GM19452 (cell line): Measurements from ENCODE around the gene MERTK.
A peak's percentile ranks its signal among the peaks of the same experiment; 100 is the strongest.
"Not testable (repeated sequence)": the region's sequence is repeated elsewhere in the genome, so short reads cannot be mapped to it uniquely, and the experiment has no call there.

Experiments
- ATAC-seq: cut with Tn5 transposase; IDR thresholded peaks from one replicate; pipeline ENCODE4 v1.9.1; 2021; ENCODE audit not compliant: unreplicated experiment

MERTK gene

DNA sequence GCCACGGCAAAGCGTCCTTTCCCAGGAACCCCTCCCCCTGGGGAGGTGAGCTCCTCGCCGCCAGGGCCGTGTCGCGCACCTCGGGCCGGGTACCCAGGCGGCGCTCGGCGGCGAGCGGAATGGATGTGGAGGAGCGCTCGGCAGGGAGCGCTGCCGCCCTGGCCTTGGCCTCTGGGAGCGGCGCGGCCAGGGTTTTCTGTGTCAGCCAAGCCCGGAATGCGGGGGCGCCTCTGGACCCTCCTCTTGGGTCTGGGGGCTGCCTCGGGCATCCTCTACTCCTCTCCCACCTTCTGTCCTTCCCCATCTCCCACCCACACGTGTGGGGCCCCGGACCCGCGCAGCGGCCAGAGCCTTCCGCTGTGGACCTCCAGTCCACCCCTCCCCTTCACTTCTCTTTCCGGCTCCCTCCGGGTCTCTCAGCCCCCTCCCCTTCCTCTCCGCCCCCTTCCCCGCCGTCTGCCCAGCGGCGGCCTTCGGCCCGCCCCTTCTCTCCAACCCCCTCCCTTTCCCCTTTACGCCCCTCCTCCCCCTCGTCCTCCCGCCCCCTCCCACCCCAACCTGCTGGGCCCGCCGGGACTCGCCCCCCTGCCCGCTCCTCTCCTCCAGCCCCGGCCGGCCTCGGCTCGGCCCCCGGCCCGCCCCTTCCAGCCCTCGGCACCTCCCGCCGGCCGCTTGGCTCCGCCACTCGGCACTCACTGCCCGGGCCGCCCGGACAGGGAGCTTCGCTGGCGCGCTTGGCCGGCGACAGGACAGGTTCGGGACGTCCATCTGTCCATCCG is at the start of gene MERTK:
Gene MERTK, plus strand, starts transcription at position 684 of the 779 bp plus-strand sequence. CDS start 129 bp downstream, outside the sequence.
- peak; percentile 70 for ATAC-seq

GRCh38 chr2:111850646-111851045 is 47.8 kb upstream of the MERTK start:
- ATAC-seq = not testable (repeated sequence)

DNA sequence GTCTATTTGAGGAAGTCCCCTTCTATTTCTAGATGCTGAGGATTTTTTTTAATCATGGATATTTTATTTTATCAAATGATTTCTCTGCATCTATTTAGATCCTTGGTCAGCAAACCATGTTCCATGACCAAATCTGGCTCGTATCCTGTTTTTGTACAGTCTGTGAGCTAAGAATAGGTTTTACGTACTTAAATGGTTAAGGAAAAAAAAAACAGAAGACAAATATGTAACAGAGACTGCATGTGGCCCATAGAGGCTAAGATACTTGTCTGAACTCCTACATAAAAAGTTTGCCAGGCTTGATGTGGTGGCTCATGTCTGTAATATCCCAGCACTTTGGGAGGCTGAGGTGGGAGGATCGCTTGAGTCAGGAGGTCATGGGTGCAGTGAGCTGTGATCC is 45.9 kb upstream of the MERTK start:
- ATAC-seq = not testable (repeated sequence)

- ATAC-seq = not testable (repeated sequence)
These were observed 38.4 kb upstream of the MERTK start for GRCh38 chr2:111860005-111860404.

GRCh38 chr2:111865124-111865523 is 33.3 kb upstream of the MERTK start:
- ATAC-seq = not testable (repeated sequence)

- not testable (repeated sequence) for ATAC-seq
These were observed 25.6 kb upstream of the MERTK start for GRCh38 chr2:111872806-111873205.

- ATAC-seq = peak; percentile 85
These were observed 14.5 kb upstream of the MERTK start, which contains the start of gene ANAPC1 for GRCh38 chr2:111883661-111884591. TSS of gene ANAPC1 (minus strand) at chr2:111884193. CDS start at chr2:111880825, 3,368 bp downstream.

DNA sequence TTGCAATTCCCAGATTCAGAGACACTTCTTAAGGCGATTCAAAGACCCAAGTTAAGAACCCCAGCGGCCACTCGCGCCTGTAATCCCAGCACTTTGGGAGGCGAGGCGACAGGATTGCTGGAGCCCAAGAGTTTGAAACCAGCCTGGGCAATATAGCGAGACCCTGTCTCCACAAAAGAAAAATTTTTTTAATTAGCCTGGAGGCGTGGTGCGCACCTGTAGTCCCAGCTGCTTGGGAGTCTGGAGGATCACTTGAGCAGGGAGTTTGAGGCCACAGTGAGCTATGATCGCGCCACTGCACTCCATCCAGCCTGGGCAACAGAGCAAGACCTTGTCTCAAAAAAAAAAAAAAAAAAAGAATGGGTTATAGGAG is 13.8 kb upstream of the MERTK start:
- peak; percentile 22 for ATAC-seq

DNA sequence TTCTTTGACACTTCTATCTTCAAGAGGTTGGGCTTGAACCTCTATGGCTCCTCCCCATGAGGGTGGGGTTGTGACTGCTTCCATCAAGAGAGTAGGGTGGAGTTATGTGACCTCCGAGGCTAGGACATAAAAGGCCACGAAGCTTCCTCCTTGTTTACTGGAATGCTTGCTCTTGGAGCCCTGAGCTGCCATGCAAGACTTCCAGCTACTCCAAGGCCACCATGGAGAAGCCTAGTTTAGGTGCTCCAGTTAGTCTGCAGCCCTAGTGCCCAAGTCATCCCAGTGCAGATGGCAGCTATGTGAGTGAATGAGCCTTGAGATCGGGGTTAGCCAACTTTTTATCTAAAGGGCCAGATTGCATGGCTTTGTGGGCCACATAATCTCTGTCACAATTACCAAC is 2.4 kb upstream of the MERTK start:
- no peak for ATAC-seq

- ATAC-seq = no peak
These were observed 1.8 kb upstream of the MERTK start for GRCh38 chr2:111896576-111896975.

DNA sequence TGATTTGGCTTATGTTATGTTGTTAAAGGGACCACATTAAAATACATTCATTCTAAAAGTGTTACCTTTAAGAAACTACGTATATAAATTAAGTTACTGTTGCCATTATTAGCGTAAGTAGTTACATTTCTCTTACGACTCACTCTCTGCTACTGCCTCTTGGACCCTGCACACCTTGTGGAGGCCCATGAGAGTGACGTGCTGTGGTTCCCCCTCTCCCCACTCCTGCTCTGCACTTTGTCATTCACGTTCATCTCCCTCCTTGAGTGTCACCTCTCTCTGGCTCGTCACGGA is 830 bp upstream of the MERTK start:
- ATAC-seq = no peak

DNA sequence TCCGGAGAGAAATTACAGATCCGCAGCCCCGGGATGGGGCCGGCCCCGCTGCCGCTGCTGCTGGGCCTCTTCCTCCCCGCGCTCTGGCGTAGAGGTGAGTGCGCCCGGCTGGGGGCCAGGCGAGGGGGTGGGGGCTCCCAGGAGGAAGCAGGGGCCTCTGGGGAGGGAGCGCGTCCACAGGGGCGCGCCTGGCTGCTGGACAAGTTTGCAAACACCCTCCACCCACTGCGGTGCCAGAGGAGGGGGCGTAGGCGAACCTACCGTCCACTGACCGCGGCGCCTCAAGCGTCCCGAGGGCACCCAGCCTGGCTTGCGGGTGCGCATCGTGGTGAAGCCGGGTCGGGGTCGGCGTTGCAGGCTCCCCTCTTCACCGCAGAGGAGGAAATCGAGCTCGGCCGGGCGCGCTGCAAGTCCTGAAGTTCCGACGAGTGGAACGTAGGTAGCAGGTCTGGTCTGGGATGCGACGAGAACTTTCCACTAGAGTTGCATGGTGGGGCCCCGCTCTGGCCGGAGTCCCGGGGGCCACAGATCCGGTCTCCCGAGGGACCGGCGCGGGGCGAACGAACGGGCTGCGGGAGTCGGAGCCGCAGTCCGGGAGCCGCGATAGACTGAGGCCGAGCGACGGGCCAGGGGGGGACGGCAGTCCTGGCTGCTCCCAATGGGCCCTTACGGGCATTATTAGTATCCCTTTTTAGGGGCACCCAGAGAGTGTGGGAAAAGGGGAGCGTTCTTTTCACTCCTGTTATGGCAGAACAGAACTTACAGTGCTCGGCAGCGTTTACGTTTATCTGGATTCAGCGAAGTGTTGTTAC is 502 bp downstream of the MERTK start:
- no peak for ATAC-seq

GRCh38 chr2:111900859-111901258 is 2.5 kb downstream of the MERTK start:
- ATAC-seq = no peak

DNA sequence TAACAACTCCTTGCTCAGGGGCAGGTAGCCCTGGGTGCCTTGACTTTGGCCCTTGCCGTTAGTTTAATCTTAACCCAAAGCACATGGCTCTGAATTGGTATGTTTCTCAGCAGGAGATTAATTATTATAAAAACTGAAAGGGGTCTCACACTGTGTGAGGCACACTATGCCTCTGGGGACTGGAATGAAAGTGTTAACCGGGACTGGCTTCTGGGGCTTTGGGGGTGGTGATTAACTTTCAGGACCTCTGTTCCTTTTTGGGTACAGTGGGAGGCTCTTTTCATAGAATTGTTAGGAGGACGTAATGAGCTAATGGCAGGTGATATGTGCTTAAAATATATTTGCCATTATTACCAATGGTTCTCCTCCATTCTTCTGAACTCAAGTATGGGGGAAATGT is 5.1 kb downstream of the MERTK start:
- no peak for ATAC-seq

DNA sequence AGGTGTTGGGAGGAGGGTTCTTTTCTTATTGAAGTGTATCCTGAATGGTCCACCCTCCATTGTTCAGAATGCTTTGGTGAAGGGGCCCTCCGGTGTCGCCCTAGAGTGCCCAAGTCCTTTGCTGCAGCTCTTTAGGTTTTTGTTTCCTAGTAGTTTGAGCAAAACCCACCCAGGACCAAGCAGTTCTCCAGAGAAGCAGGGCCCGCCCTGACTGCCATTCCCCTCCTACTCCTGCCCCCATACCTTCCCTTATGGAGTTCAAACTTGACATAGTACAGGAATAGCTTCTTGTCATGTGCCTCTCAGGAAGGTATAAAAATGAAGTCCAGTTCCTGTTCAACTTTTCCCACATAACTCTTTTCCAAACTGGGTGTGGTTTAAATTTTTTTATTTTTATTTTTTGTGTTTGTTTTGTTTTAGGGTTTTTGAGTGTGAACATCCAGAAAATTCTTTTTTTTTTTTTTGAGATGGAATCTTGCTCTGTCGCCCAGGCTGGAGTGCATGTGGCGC is 5.6 kb downstream of the MERTK start:
- no peak for ATAC-seq

DNA sequence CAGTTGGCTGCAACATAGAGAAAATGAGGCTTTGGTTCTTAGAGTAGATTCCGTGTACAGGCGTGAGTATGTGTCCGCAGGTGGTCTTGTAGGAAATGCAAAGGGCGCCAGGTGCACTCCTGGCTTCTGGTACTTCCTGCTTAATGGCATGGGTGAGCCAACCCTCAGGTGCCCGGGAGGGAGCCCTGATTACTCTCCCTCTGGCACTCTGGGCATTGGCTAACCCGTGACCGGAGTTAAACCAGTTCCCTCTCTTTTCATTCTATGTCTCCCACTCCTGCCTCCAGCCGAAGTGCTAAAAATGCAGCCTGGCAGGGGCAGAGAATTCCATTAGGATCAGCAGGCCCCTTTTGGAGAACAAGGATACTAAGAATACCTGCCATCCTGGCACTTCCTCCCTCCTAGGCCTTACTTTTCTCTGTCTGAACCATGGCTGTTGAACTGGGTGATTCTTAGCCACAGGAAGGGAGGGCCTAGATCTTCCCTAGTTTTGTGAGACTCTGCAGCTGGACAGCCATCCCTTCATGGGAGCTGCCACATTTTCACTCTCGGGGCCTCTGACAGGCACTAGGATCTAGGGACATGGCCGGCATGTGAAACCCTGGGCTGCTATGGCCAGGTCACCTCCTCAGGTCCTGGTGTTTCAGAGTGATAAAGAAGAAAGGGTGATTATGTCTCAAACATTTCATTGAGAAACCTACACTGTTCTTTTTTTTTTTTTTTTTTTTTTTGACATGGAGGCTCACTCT is 6.5 kb downstream of the MERTK start:
- ATAC-seq = no peak

DNA sequence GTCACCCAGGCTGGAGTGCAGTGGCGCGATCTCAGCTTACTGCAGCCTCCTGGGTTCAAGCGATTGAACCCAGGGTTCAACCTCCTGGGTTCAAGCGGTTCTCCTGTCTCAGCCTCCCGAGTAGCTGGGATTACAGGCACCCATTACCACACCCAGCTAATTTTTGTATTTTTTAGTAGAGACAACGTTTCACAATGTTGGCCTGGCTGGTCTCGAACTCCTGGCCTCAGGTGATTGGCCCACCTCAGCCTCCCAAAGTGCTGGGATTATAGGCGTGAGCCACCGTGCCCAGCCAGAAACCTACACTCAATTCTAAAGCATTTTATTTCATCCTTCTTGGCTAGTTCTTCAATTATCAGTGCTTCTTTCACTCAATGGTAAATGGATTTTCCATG is 7.1 kb downstream of the MERTK start:
- not testable (repeated sequence) for ATAC-seq

DNA sequence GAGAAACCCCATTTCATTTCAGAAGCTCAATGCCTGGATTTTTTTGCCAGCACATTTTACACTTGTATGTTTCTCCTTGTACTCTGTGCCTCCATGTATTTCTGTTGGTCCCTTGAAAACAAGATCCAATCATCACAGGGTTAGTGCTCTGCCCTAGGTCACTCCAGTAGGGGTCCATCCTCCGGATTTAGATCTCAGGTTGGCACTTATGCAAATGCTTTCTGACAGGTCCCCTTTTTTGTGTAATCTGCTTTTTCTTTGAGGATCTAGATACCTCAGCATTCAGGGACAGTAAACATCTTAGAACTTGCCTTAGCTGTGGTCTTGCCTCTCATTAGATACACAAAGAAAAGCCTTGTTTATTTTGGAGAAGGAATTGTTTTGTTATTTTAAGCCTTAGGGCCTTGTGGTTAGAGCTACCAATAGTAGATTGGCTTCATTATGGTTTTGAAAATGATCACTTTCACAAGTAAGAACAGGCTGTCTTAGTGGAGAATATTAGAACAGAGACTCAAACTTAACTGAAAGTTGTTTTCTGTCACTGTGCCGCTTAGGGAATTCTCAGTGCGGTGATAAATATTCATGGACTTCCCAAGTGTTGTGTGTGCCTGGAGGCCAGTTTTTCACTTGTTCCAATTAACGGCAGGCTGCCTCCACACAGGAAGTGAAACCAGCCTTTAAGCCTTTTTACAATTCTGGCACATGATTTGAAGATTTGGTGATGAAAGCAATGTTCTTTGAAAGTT is 7.8 kb downstream of the MERTK start:
- no peak for ATAC-seq

DNA sequence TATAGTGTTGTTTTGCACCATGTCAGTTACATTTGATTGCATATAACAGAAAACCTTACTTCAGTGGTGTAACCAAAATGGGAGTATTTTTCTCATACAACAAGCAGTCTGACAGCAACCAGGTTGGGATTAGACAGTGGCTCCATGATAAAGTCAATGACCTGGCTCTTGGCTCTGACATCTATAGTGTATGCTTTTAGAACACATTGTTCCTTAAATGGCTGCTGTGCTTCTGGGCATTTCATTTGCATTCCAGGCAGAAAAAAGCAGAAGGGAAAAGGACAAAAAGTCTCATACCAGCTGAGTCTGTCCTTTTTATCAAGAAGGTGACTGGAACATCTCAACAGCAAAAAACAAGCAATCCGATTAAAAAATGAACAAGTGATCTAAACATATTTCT is 10.2 kb downstream of the MERTK start:
- no peak for ATAC-seq

DNA sequence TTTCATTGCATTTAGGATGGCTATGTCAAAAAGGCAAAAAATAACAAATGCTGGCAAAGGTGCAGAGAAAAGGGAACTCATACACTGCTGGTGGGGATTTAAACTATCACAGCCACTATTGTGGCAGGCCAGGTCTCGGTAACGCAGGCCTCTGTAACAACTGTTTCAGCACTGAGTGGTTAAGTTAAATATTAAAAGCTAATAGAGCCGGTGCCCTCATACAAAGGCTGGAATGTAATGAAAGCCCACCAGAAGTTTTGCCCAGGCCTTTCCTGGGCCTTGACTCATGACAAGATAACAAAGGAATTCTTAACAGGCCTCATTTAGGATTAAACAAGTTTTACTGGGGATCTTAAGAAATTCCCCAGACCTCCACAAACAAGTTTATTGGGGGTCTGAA is 10.7 kb downstream of the MERTK start:
- no peak for ATAC-seq
